Renal cortex interstitium (tissue), 11 donors: ENCODE results near the gene RASGEF1C. TPM values are rescaled to one million over a fixed set of nuclear protein-coding genes. Genes with fewer than 3 reads are reported as not detected.
A peak's percentile ranks its signal among the peaks of the same experiment; 100 is the strongest.
"Not testable (repeated sequence)": the region's sequence is repeated elsewhere in the genome, so short reads cannot be mapped to it uniquely, and the experiment has no call there.

ENCODE experiments used
- DNase-seq, 11 donors: peaks; one replicate each; pipeline ENCODE4 v3.0.0-alpha.2; 2013; ENCODE audit warnings: low read depth in 9 of 11, low spot score in 4 of 11; ENCODE audit errors: extremely low read depth in 1 of 11
- polyA plus RNA-seq, 3 donors: library from polyadenylated mRNA; unstranded; fragments of 120-200 nt; gene quantifications; one replicate each; pipeline ENCODE4 v1.2.1, GENCODE V29; 2013; ENCODE audit not compliant: insufficient read length in 3 of 3

RASGEF1C gene
- polyA plus RNA-seq, 3 donors, result 0.36 to 0.76 (median 0.57) TPM

DNA sequence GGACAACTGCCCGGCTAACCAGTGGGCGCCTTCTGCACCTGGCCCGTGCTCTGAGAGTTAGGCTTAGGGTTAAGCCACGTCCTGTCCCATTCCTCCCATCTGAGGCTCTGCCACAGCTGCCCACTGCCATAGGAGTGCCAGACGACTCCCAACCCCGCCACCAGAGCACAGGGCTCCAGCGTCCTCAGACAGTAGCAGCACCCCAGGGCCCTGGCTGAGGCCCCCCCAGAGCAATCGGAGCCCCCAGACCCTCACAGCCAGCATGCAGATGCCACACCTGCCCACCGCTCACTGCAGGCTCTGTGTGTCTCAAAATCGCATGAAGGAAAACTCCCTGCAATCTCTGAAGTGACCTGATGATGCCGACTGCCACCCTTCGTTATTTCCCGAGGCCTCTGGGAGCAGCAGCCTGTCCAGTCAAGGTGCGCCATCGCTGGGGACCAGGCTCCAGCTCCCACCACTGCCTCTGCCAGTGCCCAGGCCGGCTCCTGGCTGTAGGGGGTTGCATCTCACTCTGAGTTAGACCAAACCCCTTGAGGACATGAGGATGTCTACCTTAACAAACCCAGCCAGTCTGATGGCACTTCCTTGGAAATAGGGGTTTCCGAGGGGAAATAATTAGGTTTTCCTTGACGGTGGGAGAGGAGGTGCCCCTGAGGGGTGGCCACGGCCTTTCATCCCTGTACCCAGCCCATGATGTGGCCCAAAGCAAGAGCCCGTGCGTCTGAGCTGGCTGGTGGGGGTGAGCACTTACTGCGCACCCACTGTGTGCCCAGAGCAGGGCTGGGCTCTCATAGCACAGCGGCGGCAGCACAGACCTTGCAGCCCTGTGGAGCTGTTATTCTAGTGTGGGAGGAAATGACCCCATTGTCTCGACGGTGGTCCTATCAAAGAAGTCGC is 79.5 kb downstream of the RASGEF1C start:
- no peak for DNase-seq

DNA sequence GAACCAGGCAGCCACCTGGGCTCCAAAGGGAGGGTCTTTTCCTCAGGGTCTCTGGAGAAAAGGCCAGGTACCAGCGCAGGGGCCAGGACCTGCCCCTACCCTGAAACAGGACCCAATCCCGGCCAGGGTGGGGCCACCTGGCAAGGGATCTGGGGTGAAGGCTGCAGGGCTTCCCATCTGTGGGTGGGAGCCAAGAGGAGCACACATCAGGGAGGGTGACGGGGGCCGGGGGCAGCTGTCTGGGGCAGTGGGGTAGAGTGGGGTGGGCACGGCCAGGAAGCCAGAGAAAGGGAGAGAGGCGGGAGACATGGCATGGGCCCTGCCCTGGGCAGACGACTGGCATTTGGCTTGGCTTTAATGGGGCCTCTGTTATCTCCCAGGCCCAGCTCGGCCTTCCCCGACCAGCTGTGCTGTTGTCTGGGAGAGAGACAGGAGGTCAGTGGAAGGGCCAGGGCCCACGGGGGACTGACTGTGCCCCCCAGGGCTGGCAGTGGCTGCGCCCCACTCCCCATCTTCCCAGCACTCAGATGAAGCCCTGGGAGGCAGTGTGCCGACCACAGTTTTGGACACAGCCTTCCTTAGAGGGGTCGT is 80.2 kb downstream of the RASGEF1C start:
- no peak for DNase-seq

DNA sequence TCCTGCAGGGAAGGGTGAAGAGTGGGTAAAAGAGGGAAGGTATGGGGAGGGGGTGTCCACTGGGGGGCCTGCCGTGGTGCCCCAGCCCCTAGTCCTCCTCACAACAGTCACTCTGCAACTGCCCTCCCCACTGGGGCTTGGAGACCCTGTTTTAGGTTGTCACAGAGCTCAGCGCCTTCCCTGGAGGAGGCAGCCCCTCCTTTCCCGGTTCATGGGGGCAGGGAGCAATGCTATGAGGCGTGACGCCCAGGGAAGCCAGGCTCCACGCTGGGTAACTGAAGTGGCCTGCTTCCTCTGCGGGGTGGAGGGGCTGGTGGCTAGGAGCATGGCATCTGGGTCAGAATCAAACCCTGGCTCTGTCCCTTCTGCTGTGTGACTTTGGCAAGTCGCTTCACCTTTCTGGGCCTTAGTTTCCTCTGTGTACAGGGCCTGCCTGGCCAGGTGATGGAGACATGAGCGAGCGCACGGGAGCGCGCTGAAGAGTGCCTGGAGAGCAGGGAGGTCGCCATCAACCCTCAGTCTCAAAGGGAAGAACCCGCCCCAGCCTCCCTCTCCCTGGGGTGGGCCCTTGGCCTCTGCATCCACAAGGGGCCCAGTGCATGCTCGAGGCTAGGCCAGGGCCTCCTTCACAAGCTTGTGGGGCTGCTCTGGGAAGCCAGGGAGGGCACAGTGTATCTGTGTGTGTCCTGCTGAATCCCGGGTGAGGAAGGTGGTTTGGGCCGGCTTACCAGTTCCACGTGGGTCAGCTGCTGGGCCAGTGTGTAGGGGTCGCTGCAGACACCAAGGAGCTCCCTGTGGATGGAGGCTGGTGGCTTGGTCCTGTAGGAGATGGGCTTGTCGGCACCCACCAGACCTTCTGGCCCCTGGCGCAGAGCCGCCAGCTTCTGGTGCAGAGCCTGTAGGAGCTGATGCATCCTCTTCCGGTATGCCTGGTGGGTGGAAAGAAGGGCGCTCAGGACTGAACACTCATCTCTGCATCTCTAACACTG is 81.0 kb downstream of the RASGEF1C start:
- DNase-seq, result peak in 5 of 11 donors; percentile 9 to 39 (median 38)

DNA sequence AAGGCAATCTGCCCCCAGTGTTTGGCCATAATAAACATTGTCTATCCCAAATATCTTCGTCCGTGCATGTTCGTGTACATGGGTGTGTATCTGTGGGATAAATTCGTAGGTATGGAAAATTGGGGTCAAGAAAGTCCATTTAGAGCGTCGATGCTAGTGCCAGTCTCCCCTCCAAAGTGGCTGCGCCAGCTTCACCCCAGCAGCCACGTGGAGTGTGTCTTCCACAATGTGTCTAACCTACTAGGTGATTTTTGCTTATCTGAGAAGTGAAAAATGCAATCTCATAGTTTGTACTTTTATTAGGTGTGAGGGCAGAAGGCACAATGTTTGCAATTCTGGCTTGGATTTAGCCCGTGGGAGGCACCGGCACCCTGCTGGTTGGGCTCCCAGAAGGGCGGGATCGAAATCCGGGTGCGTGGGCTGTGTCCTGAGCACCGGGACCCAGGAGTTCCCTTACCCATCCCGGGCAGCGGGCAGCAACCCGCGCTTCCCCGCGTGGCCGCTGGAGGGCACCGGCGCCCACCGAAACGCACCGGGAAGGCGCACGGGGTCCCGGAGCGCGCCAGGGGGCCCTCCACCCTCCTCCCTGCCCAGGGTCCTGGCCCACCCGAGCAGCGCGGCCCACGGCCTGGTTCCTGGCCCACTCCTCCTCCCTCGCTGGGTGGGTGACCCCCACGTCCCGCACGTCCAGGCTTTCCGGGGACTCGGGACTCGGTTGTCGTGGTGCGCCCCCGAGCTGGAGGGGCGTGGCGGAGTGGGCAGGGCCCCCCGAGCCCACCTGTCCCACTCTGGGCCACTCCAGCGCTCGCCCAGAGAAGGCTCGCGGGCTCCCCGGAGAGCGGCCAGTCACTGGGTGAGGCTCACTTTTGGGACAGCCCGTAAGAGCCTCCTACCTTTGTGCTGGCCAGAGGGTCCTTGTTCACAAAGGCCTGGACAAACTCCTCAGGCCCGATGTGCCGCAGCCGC is 82.0 kb downstream of the RASGEF1C start:
- DNase-seq, result no peak

DNA sequence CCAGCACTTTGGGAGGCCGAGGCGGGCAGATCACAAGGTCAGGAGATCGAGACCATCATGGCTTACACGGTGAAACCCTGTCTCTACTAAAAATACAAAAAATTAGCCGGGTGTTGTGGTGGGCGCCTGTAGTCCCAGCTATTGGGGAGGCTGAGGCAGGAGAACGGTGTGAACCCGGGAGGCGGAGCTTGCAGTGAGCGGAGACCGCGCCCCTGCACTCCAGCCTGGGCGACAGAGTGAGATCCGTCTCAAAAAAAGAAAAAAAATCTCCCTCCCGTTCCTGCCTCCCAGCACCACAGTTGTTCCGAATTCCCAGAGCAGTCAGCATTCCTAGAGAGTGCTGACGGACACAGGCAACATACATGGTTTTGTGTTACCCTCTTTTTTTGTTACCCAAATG is 82.9 kb downstream of the RASGEF1C start:
- not testable (repeated sequence) for DNase-seq

DNA sequence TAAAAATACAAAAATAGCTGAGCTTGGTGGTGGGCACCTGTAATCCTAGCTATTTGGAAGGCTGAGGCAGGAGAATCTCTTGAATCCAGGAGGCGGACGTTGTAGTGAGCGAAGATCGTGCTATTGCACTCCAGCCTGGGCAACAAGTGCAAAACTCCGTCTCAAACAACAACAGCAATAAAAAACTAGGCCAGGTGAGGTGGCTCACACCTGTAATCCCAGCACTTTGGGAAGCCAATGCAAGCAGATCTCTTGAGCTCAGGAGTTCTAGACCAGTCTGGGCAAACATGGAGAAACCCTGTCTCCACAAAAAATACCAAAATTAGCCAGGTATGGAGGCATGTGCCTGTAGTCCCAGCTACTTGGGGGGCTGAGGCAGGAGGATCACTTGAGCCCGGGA is 84.3 kb downstream of the RASGEF1C start:
- not testable (repeated sequence) for DNase-seq

DNA sequence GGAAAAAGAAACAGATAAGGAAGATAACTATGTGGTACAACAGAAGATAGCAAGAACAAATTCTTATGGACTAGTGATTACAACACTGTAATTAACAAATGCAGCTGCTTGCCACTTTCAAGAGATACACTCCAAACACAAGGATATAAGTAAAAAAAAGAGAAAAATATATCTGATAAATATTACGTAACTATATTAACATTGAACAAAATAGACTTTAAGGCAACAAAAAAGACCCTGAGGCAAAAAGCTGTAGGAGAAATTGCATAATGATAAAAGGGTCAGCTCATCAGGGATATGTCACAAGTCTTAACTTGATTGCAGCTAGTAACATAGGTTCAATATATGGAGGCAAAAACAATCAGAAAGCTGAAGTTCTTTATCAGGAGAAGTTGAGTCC is 86.1 kb downstream of the RASGEF1C start:
- no peak for DNase-seq

DNA sequence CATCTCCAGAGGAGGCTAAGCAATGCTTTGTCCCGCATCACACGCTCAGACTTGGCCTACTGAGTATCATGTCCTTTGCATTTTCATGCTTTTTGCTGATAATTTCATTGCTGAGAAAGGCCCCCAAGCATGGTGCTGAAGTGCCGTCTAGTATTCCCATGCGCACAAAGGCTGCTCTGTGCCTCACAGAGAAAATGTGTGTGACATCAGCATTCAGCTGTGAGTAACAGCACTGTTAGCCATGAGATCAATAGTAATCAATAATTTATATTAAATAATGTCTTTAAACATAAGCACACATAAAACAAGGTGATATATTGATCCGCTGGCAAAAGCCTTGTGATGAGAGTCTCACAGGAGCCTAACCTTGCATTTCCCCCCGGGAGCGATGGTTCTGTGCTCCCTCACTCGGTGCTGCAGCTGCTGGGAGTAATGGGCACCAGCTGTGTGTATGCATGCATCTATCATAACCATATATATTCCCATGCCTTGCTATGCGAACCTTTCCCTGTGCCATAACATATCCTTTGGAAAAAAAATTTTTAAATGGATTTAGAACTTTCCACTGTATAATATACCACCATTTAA is 87.1 kb downstream of the RASGEF1C start:
- DNase-seq, result no peak

DNA sequence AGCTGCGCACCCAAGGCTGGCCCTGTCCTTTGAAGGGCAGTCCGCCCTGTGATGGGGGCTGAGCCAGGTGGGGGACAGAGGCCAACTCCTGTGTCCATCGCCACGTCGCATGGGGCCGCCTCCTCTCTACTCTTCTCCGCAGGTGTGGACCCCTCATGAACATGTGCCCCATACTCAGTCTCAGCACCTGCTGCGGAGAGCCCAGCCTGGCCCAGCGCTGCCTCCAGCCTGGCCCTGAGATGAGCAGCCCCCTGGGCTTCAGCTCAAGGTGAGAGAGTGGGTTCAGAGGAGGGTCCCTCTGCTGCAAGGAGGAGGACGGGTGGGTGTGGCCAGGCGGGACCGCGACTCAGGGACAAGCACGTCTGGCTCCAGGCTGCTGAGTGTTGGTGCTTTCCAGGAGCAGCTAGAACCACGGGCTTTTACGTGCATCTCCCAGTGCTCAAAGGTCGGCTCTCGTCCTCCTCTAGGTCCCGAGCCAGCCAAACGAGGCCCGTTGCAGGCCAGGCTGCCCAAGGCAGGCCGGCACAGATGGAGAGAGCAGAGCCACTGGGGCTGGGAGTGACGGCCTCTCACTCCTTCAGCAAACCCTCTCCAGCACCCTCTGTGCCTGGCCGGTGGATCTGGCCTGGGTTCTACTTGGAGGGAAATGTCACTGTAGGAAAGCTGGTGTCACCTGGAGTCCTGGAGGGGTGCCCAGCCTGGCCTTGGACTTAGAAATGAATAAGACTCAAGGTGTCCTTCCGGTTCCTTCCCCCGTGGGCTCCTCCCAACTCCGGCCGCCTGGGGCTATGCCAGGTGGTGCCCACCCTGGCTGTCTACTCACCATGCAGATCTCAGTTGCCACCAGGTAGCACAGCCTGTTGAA is 88.5 kb downstream of the RASGEF1C start:
- no peak for DNase-seq

DNA sequence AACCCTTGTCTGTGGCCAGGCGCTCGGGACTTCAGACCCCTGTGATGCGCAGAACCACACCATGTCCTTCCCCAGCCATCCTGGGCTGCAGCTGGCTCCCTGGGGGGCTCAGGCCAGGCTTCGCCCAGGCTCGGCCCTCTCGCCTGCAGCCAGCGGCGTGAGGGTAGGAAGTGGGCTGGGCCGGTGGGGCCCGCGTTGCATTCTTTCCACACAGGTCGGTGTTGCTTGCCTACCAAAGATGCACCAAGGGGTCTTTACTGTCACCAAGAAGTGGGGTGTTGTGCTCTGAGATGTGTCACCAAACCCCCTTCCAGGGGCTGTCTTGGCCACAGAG is 89.1 kb downstream of the RASGEF1C start:
- DNase-seq, result no peak

DNA sequence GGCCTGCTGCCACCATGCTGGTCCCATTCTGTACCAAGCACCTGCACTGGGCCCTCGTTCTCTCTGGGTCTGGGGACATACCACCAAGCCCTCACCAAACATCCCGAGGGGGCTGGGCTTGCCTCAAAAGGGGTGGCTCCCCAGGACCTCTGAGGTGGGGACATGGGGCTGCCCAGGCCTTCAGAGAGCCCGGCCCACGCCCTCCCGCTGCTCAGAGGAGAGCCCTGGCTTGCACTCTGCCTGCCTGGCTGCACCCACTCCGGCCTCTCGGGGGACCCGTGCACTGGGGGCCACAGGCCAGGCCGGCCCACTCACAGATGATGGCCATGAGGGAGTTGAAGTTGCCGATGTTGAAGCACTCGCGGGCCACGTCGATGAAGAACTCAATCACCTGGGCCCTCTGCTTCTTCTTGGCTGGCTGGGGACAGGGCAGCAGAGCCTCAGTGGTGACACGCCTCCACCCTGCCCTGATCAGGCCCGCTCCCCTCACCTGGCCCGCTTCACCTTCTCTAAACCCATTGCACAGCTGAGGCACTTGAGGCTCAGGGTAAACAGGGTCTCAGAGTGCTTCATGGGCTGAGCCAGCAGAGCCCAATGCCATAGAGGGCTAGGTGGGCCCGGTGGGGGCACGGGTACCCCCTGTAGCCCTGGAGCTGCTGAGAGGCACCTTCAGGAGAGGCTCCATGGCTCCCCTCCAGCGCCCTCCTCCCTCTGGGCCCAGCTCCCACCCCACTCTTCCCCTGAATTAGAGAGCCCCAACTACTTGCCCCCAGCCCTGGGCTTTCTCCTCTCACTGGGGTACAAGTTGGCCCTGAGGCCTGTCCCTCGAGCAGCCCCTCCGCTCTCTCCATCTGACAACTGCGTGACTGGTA is 89.7 kb downstream of the RASGEF1C start:
- no peak for DNase-seq

DNA sequence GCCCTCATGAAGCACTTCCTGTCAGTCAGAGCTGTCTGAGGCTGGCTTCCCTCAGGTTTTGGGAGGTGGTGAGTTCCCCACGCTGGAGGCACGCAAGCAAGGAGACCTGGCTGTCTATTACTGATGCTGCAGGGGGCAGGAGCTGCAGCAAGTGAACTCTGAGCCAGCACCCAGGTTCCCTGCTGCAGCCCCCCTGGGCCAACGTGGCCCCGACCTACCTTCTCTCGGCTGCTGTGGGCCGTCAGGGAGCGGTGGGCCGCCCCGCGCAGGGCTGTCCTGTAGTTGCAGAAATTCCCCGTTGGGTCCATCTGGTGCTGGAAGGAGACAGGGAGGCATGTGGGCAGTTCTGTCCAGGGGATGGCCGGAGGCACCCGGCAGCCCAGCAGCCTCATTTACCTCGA is 90.6 kb downstream of the RASGEF1C start:
- DNase-seq, result no peak

DNA sequence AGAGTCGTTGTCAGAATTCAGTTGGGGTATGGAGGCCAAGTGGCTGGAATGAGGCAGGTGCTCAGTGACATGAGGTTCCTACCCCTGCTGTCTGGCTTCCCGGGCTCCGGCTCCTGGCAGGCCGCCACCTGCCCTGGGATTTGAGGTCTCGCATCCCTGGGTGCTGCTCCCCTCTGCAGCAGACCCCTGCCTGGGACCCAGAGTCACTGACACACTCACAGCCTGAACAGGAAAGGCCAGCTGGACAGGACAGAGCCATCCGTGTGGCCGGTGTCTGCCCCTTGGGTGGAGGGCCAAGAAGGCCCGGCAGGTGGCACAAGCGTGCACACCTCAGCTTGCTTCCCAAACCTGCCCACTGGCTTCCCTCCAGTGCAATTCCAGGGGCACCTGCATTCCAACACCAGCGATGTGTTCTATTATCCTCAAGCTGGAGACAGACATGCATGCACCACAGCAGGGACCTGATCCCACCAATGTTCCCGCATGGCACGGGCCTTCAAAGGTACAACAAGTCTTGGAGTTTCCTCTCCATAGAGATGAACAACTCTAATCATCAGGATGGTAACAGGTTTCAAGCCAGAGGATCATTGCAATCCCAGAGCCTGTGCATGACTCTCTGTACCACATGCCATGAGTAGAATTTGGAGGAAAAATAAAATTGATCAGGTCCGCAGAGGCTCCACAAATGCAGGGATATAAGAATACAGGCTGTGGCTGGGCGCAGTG is 91.8 kb downstream of the RASGEF1C start:
- DNase-seq, result no peak

DNA sequence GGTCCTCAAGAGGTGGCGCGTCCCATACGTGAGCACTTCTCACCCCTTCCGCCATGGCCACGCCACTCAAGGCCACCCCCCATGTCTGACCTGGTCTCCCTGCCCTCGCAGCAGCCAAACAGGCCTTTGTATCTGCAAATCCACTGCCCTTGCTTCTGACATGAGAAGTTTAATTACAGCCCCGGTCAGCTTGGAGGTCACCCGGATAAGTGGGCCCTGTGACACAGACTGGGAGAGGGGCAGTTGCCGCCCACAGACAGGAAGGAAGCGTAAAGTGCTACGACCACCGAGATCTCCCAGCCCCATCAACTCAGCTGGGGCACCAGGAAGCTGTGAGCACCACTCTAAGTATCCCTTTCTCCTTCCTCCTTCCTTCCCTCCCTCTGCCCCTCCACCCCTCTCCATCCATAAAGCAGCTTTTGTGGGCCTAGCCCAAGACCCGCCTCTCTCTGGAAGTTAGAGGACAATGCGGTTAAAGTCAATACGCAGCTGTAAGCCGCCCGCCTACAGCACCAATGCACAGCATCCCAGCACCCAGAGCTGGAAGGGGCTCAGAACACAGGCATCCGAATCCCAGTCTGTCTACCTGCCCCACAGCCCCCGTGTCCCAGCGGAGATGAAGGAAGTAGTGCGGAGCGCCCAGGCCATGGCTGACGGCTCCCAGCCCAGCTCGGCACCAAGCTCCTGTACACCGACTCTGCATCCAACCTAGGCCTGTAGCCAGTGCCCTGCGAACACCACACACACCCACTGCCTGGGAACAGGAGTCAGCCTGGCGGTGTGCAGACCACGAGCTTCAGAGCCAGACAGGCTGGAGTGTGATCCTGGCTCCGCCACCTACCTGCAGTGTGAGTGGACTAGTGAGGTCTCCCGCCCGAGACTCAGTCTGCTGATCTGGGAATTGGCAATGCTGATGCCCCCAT is 92.7 kb downstream of the RASGEF1C start:
- DNase-seq, result no peak
